T-helper 1 cell (primary cell): ENCODE measurements around the gene TPBGL.

Experiments used
- DNase-seq, 5 donors: peaks; one replicate each; pipeline ENCODE4 v3.0.0-alpha.2; 2012 to 2020
- total RNA-seq, 4 donors: gene quantifications; one replicate each; lab custom pipeline; 2026; lab: John Stamatoyannopoulos, UW

Gene TPBGL
- 0 to 0.12 (median 0.04) reads per million in 4 donors for total RNA-seq

GRCh38 chr11:75240311-75241035, at the start of gene TPBGL:
Gene TPBGL (plus strand): TSS chr11:75240774. CDS start chr11:75241050, 276 bp downstream.
- DNase-seq, result no peak

- DNase-seq, result no peak
Observed at GRCh38 chr11:75191330-75191717, 49.2 kb upstream of the TPBGL start.

DNA sequence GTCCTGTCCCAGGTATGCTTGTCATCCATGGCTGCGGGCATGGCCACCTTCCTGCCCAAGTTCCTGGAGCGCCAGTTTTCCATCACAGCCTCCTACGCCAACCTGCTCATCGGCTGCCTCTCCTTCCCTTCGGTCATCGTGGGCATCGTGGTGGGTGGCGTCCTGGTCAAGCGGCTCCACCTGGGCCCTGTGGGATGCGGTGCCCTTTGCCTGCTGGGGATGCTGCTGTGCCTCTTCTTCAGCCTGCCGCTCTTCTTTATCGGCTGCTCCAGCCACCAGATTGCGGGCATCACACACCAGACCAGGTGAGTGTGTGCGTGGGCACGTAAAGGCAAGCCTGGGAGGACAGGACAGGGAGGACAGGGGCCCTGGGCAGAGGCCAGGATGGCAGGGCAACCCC, 47.3 kb upstream of the TPBGL start:
- no peak for DNase-seq

DNA sequence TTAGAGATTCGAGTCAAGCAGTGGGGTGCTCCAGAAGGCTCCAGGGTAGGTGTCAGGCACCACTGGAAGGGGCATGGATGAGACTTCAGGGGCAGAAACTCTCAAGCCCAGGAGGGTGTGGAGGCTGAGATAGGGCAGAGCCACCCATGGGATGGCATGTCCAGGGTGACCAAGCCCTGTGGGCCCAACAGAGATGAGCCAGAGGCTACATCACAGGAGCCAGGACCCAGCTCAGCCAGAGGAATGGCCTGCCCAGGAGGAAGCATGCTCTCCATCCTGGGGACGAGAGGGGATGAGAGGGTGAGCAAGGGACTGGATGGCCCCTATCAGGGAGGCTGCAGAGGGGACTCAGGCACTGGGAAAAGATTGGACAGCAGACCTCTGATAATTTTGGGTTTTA, 46.9 kb upstream of the TPBGL start:
- no peak for DNase-seq

- DNase-seq, result no peak
Observed at GRCh38 chr11:75194147-75194546, 46.4 kb upstream of the TPBGL start.

GRCh38 chr11:75195167-75195962, 45.2 kb upstream of the TPBGL start:
- DNase-seq, result no peak

- no peak for DNase-seq
Observed at GRCh38 chr11:75196426-75196825, 44.1 kb upstream of the TPBGL start.

DNA sequence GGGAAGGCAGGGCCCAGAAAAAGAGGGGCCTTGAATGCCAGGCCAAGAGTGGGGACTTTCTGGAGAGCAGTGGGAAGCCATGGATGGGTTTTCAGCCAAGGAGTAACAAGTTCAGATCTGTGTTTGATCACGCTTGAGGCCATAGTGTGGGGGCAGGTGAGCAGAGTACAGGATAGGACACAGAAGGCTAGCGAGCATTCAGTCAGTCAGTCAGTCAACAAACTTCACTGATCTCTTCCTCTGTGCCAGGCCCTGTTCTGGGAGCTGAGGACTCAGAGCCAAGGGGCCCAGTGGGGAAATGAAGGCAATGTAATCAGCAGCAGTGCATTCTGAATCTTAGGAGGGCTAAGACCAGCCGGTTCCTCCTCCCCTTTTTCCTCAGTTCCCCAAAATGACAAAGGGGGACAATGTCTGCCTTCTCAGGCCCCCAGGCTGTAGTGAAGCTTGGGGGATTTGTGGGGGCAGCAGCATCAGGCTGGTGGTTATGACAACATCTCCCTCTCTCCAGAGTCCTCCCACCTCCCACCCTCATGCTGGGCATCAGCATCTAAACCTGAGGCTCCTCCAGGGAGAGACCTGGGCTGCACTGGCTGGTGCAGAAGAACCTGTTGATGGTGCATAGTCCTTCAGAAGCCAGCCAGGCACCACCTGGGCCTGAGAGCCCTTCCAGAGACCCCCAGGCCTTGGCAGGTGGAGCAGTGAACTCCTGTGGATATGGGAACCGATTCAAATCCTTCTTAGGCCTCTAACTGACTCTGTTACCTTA, 42.9 kb upstream of the TPBGL start:
- DNase-seq, result no peak

DNA sequence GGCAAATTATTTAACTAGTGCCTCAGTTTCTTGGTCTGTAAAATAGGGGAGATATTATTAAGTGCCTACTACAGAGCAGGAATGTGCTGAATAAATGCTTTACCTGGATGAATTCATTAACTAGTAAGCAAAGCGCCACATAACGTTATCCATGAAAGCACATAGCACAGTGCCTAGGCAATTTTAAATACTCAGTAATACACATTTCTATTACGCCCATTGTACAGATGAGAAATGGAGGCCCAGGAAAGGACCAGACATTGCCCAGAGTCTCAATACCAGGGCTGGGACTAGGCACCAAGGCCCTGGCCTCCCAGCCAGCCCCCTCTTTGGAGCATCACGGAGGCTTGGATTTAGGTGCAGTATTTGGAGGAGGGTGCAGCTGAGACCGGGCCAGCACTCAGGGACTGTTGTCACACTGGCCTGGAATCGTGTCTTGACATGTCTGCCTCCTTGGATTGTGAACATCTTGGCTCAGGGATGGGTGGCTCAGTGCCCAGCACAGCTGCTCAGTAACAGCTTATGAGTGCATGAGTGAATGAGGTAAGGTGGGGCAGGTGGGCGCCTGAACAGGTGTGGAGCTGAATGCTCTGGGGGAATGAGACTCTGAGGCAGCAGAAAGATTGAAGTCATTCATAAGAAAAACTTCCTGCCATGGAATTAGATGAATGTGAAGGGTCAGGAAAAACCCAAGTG, 42.1 kb upstream of the TPBGL start:
- DNase-seq, result no peak

GRCh38 chr11:75199412-75199955, 41.1 kb upstream of the TPBGL start:
- no peak for DNase-seq

- DNase-seq, result no peak
Observed at GRCh38 chr11:75200051-75200450, 40.5 kb upstream of the TPBGL start.

GRCh38 chr11:75200531-75200930, 40.0 kb upstream of the TPBGL start:
- no peak for DNase-seq

GRCh38 chr11:75201771-75202170, 38.8 kb upstream of the TPBGL start:
- DNase-seq, result no peak

DNA sequence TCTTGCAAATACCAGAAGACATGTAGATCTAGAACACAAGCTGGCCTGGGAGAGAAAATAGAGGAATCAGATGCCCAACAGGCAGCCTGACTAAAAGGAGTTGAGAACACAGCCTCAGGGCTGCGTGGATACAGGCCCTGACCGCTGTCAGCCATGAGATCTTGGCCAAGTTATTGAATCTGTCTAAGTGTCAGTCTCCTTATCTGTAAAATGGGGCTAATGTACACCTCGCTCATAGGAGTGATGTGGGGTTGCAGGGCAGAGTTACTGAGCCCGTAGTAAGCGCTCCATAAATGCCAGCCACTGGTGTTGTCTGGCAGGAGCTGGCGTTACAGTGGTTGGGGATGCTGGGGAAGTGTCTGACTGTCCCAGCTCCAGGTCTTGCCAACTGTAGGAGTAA, 38.4 kb upstream of the TPBGL start:
- no peak for DNase-seq

- no peak for DNase-seq
Observed at GRCh38 chr11:75203138-75203537, 37.4 kb upstream of the TPBGL start.

GRCh38 chr11:75203641-75204011, 36.9 kb upstream of the TPBGL start:
- DNase-seq, result no peak

GRCh38 chr11:75204012-75204674, 36.4 kb upstream of the TPBGL start:
- no peak for DNase-seq

GRCh38 chr11:75204685-75205563, 35.6 kb upstream of the TPBGL start:
- peak; percentile 58 to 78 (median 70) for DNase-seq

GRCh38 chr11:75205564-75206020, 35.0 kb upstream of the TPBGL start:
- DNase-seq, result no peak

GRCh38 chr11:75208446-75208845, 32.1 kb upstream of the TPBGL start:
- DNase-seq, result no peak

DNA sequence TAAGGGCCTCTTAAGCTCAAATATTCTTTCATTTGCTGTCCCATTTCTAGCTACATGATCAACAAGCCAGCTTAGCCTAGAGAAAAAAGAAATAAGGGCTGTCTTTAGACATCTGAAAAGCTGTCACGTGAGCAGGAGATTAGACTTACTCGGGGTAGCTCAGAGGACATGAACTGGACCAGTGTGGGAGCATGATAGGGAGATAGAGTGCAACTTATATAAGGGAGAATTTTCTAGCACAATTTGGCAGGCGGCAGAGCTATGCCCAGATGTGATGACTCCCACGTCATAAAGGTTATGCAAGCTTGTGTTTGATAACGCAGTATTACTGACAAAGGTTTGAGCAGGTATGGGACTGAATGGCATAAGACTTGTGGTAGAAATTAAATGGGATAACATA, 28.2 kb upstream of the TPBGL start:
- DNase-seq, result no peak
